ENCODE results near the gene CEP112. TPM values are rescaled to one million over a fixed set of nuclear protein-coding genes. Genes with fewer than 3 reads are reported as not detected.

CEP112 gene
- total and polyA plus RNA-seq, 4 donors = 5.9 to 32.9 (median 18.8) TPM

DNA sequence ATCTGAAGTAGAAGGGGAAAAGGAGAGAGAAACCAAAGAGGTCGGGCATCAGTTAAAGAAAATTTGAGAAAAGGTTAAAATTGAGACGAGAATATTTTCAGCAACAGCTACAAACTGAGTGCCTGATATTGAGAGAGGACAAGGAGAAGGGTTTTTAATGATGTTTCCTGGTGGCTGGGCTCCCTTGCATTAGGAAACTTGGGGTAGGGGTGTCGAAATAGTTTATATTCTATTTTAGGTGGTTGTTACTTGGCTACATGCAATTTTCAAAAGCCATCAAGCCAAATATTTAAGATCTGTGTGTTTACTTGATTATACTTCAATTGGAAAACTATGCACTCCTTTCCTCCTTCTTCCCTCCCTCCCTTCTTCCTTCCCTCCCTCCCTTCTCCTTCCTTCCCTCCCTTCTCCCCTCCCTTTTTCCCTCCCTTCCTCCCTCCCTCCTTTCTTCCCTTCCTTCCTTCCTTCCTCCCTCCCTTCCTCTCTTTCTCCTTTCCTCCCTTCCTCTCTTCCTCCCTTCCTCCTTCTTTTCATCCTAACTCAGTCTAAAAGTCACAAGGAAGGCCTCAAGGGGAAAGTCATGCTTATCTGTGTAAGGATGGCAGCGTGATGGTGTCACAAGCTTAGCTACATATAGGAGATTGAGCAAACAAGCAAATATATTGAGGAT lies 39.1 kb upstream of the CEP112 start:
- TF ChIP-seq, protein P1, sequence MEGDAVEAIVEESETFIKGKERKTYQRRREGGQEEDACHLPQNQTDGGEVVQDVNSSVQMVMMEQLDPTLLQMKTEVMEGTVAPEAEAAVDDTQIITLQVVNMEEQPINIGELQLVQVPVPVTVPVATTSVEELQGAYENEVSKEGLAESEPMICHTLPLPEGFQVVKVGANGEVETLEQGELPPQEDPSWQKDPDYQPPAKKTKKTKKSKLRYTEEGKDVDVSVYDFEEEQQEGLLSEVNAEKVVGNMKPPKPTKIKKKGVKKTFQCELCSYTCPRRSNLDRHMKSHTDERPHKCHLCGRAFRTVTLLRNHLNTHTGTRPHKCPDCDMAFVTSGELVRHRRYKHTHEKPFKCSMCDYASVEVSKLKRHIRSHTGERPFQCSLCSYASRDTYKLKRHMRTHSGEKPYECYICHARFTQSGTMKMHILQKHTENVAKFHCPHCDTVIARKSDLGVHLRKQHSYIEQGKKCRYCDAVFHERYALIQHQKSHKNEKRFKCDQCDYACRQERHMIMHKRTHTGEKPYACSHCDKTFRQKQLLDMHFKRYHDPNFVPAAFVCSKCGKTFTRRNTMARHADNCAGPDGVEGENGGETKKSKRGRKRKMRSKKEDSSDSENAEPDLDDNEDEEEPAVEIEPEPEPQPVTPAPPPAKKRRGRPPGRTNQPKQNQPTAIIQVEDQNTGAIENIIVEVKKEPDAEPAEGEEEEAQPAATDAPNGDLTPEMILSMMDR (IDR thresholded peaks at IDR 0.05; ENCODE audit: control extremely low read depth, extremely low read depth) = no peak
- Histone ChIP-seq H3K27ac (ENCODE audit: low read depth in 1 of 2, low read length in 1 of 2) (peak overlapping the region in 1 of 2 donors; percentile 52), H3K36me3 (ENCODE audit: control insufficient read depth in 4 of 4, insufficient read depth in 4 of 4, low read length in 4 of 4) (no peaks in the 10 kb centered on the region), H3K4me1 (ENCODE audit: control insufficient read depth in 5 of 5, insufficient read depth in 5 of 5, low read length in 5 of 5) (peaks cover 0 to 12% (median 6%) of the 10 kb centered on the region in 5 donors), H3K4me3 (no peak overlapping the region), H3K9me3 (ENCODE audit: control insufficient read depth in 4 of 4, insufficient read depth in 3 of 4, low read length in 3 of 4) (no peaks in the 10 kb centered on the region), H3K9ac (ENCODE audit: insufficient read depth in 1 of 2, low read length in 2 of 2) (no peak overlapping the region), H3K27me3 (ENCODE audit: control insufficient read depth in 3 of 3, insufficient read depth in 3 of 3, low read length in 2 of 3) (no peaks in the 10 kb centered on the region)
- DNase-seq (peak in 2 of 3 donors; percentile 31 to 63), ATAC-seq (ENCODE audit: insufficient read depth, low FRiP score) (no peak)
- 65 to 74% methylated on average over 4 of the region's 4 CpGs for WGBS, 2 donors

DNA sequence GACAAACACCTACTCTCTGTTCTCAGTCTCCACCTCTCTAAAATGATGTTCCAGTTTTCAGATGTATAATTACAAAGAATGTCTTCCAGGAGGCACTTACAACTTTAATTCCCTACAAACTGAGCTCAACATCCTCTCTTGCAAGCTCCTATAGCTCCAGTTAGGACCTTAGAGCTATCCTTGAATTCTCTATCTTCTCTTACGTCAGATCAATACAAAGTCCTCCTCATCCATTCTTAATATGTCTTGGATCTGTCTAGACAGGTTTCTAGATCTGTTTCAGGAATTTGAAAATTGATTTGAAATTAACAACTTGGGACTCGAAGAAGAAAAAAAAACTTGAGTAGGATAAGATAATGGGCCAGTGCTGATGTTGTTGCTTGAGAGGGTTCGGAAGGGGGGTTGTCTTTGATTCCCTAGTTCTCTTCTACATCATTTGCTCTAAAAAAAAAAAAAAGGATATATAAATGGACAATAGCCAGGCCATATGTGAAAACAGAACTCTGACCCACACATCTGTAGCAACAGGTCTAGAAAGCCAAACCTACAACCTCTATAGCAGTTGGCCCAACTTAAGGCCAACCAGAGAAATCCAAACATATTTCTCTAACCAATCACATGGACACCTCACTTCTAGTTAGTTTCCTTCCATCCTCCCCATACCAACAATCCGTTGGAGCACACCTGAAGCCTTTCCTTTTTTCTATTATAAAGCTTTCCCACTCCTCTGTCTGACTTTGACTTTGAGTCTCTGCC lies 38.0 kb upstream of the CEP112 start:
- peak overlapping the region in 1 of 2 donors; percentile 31 for H3K27ac ChIP-seq (ENCODE audit: low read depth in 1 of 2, low read length in 1 of 2)
- H3K9ac ChIP-seq (ENCODE audit: insufficient read depth in 1 of 2, low read length in 2 of 2) = no peak overlapping the region
- H3K4me3 ChIP-seq = no peak overlapping the region
- no peaks in the 10 kb centered on the region for H3K9me3 ChIP-seq (ENCODE audit: control insufficient read depth in 4 of 4, insufficient read depth in 3 of 4, low read length in 3 of 4)
- no peaks in the 10 kb centered on the region for H3K36me3 ChIP-seq (ENCODE audit: control insufficient read depth in 4 of 4, insufficient read depth in 4 of 4, low read length in 4 of 4)
- H3K27me3 ChIP-seq (ENCODE audit: control insufficient read depth in 3 of 3, insufficient read depth in 3 of 3, low read length in 2 of 3) = no peaks in the 10 kb centered on the region
- ATAC-seq (ENCODE audit: insufficient read depth, low FRiP score) (no peak), DNase-seq (no peak)
- WGBS, 2 donors = 80 to 86% methylated on average over 4 of the region's 4 CpGs
- TF ChIP-seq, protein P1 (IDR thresholded peaks at IDR 0.05; ENCODE audit: control extremely low read depth, extremely low read depth) = no peak
- H3K4me1 ChIP-seq (ENCODE audit: control insufficient read depth in 5 of 5, insufficient read depth in 5 of 5, low read length in 5 of 5) = peaks cover 0 to 12% (median 6%) of the 10 kb centered on the region in 5 donors

DNA sequence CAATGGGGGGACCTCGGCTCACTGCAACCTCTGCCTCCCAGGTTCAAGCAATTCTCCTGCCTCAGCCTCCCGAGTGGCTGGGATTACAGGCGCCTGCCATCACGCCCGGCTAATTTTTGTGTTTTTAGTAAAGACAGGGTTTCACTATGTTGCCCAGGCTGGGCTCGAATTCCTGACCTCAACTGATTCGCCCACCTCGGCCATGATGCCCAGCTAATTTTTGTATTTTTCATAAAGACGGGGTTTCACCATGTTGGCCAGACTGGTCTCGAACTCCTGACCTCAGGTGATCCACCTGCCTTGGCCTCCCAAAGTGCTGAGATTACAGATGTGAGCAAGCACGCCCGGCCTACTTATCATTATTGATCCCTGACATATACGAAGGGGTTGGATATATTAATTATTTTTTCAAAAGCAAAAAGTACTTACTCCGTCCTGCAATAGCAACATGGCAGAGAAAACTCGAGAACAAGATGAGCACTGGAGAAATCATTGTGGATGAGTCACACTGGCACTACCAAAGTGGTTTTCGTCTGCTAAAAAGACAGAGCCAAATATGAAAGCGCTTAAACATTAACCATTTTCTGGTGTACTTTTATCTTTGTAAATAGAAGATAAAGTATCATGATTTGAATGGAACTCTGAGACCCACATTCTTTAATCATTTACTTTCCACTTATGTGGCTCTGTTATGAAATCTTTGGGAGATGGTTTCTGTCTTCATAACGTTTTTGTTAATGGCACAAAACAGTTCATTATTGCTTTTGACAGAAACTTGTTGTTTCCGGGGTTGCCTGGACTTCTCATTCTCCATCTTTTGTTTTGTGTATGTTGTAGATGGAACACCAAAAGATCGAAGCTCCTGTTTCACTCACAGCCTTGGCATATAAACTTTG lies 37.2 kb upstream of the CEP112 start, which contains the start of gene APOH:
TSS of gene APOH (minus strand) at position 529 of the 896 bp plus-strand sequence. CDS start at position 493, 36 bp downstream.
- H3K9me3 ChIP-seq (ENCODE audit: control insufficient read depth in 4 of 4, insufficient read depth in 3 of 4, low read length in 3 of 4) = no peaks in the 10 kb centered on the region
- TF ChIP-seq, protein P1 (IDR thresholded peaks at IDR 0.05; ENCODE audit: control extremely low read depth, extremely low read depth) = no peak
- no peaks in the 10 kb centered on the region for H3K27me3 ChIP-seq (ENCODE audit: control insufficient read depth in 3 of 3, insufficient read depth in 3 of 3, low read length in 2 of 3)
- H3K36me3 ChIP-seq (ENCODE audit: control insufficient read depth in 4 of 4, insufficient read depth in 4 of 4, low read length in 4 of 4) = no peaks in the 10 kb centered on the region
- 82 to 90% methylated on average over 20 of the region's 20 CpGs for WGBS, 2 donors
- H3K27ac ChIP-seq (ENCODE audit: low read depth in 1 of 2, low read length in 1 of 2) = no peak within 1 kb of the TSS
- H3K9ac ChIP-seq (ENCODE audit: insufficient read depth in 1 of 2, low read length in 2 of 2) = no peak within 1 kb of the TSS
- DNase-seq (peak in 1 of 3 donors; percentile 38), ATAC-seq (ENCODE audit: insufficient read depth, low FRiP score) (no peak)
- H3K4me3 ChIP-seq = no peak within 1 kb of the TSS
- H3K4me1 ChIP-seq (ENCODE audit: control insufficient read depth in 5 of 5, insufficient read depth in 5 of 5, low read length in 5 of 5) = peaks cover 0 to 12% (median 6%) of the 10 kb centered on the region in 5 donors

Measured in lung (tissue), 12 donors.